ENCODE results near the gene PYCR2. TPM values are rescaled to one million over a fixed set of nuclear protein-coding genes. Genes with fewer than 3 reads are reported as not detected.

PYCR2 gene
- total RNA-seq, 1 donor from 2014 or later: 44.5 TPM

DNA sequence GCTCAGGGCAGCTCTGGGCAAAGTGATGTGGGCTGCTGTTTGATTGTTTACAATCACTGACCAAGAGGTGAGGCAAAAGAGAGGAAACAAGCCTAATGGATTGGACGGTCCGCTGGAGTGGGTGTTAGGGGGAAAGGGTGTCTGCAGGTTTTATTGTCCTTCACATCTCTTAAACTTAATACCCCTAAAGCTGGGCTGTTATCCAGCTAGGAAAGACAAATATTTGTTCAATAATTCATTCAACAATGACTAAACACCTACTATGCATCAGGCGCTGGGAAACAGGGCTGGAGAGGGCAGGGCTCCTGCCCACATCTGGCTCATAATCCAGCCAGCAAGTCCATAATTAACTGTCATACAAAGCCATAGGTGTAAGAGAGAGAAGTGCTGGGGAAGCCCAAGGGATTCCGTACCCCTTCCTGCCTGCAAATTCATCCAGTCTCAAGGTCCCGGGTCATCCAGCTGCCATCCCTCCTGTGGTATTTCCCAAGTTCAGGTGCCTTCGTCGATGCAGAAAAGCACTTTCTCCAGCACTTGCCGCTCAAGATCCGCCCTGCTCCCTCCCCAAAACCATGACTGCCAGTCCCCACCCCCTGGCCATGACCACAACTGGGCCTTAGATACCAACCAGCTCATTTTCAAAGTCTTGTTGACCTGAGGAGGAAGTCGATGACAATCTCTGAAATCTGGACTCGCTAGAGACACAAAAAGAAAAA lies 52.5 kb downstream of the PYCR2 start:
- H3K4me1 Mint-ChIP-seq (ENCODE audit: unreplicated experiment): peaks cover 2% of the 10 kb centered on the region
- DNase-seq (ENCODE audit: low spot score): no peak
- H3K27ac Mint-ChIP-seq (ENCODE audit: unreplicated experiment): no peak overlapping the region
- H3K36me3 Mint-ChIP-seq (ENCODE audit: low read depth, unreplicated experiment): peaks cover 29% of the 10 kb centered on the region
- no peaks in the 10 kb centered on the region for H3K9me3 Mint-ChIP-seq (ENCODE audit: unreplicated experiment)
- TF ChIP-seq, protein P1, sequence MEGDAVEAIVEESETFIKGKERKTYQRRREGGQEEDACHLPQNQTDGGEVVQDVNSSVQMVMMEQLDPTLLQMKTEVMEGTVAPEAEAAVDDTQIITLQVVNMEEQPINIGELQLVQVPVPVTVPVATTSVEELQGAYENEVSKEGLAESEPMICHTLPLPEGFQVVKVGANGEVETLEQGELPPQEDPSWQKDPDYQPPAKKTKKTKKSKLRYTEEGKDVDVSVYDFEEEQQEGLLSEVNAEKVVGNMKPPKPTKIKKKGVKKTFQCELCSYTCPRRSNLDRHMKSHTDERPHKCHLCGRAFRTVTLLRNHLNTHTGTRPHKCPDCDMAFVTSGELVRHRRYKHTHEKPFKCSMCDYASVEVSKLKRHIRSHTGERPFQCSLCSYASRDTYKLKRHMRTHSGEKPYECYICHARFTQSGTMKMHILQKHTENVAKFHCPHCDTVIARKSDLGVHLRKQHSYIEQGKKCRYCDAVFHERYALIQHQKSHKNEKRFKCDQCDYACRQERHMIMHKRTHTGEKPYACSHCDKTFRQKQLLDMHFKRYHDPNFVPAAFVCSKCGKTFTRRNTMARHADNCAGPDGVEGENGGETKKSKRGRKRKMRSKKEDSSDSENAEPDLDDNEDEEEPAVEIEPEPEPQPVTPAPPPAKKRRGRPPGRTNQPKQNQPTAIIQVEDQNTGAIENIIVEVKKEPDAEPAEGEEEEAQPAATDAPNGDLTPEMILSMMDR (IDR thresholded peaks at IDR 0.05; ENCODE audit: unreplicated experiment): no peak
- H3K27me3 Mint-ChIP-seq (ENCODE audit: unreplicated experiment): peaks cover 9% of the 10 kb centered on the region
- H3K4me3 Mint-ChIP-seq (ENCODE audit: unreplicated experiment): no peak overlapping the region

DNA sequence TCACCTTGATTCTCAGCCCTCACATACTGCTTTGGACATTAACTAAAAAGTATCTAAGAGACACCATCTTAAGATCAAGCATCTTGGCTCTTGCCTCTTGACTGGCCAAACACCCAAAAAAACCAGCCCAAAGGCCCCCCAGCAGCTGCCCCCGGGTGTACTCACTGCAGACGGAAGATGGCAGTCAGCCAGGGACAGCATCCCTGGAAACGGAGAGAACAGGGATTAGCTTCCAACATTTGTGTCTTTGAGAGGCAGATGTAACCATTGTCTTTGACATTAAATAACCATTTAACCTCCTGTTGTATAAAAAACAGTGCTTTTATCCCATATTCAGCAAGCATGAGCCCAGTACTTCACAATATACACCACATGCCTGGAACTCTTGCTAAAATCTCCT lies 53.1 kb downstream of the PYCR2 start:
- Mint-ChIP-seq H3K4me3 (ENCODE audit: unreplicated experiment) (peak overlapping the region; percentile 73), H3K27me3 (ENCODE audit: unreplicated experiment) (peaks cover 7% of the 10 kb centered on the region), H3K27ac (ENCODE audit: unreplicated experiment) (peak overlapping the region; percentile 36), H3K36me3 (ENCODE audit: low read depth, unreplicated experiment) (peaks cover 29% of the 10 kb centered on the region), H3K9me3 (ENCODE audit: unreplicated experiment) (no peaks in the 10 kb centered on the region), H3K4me1 (ENCODE audit: unreplicated experiment) (no peaks in the 10 kb centered on the region)
- TF ChIP-seq, protein P1 (IDR thresholded peaks at IDR 0.05; ENCODE audit: unreplicated experiment): no peak
- DNase-seq (ENCODE audit: low spot score): no peak

Small RNA genes within 50 kb of the gene (microRNA-seq; reads per million reads assigned to microRNA genes)
- gene MIR6741 (ENCODE audit: unreplicated experiment): 3.3 reads per million, percentile 40 among the genes with 10 or more reads in this experiment

Other genes starting within 250 kb of the PYCR2 start
- 252 TPM for gene SRP9, start 146.4 kb downstream of the PYCR2 start, total RNA-seq (ENCODE audit: unreplicated experiment)
- gene EPHX1, start 114.1 kb downstream of the PYCR2 start, total RNA-seq (ENCODE audit: unreplicated experiment): 45.0 TPM
- gene TMEM63A, start 41.9 kb downstream of the PYCR2 start, total RNA-seq (ENCODE audit: unreplicated experiment): 79.9 TPM
- 0.28 TPM for gene LEFTY1, start 35.1 kb downstream of the PYCR2 start, total RNA-seq (ENCODE audit: unreplicated experiment)
- 0.26 TPM for gene LEFTY2, start 17.0 kb upstream of the PYCR2 start, total RNA-seq (ENCODE audit: unreplicated experiment)
- 17.8 TPM for gene SDE2, start 75.1 kb upstream of the PYCR2 start, total RNA-seq (ENCODE audit: unreplicated experiment)
- gene H3-3A, start 138.5 kb upstream of the PYCR2 start, total RNA-seq (ENCODE audit: unreplicated experiment): 606 TPM

All from endothelial cell (in vitro differentiated cells).